Mucosa of gallbladder (tissue), 1 donor: ENCODE data around the gene SPDYE3. TPM values are rescaled to one million over a fixed set of nuclear protein-coding genes. Genes with fewer than 3 reads are reported as not detected.
"Not testable (repeated sequence)": the region's sequence is repeated elsewhere in the genome, so short reads cannot be mapped to it uniquely, and the experiment has no call there.

Experiments
- DNase-seq: peaks from one replicate; pipeline ENCODE4 v3.0.0-alpha.2; 2020; ENCODE audit warnings: low spot score
- total RNA-seq: library from RNA; stranded (reverse); gene quantifications from one replicate; pipeline ENCODE4 v1.2.1, GENCODE V29; 2021
- donor health status: DM: no; HTN: no; CAD: no.

The SPDYE3 gene
- total RNA-seq, 1 donor from 2014 or later, result not detected

DNA sequence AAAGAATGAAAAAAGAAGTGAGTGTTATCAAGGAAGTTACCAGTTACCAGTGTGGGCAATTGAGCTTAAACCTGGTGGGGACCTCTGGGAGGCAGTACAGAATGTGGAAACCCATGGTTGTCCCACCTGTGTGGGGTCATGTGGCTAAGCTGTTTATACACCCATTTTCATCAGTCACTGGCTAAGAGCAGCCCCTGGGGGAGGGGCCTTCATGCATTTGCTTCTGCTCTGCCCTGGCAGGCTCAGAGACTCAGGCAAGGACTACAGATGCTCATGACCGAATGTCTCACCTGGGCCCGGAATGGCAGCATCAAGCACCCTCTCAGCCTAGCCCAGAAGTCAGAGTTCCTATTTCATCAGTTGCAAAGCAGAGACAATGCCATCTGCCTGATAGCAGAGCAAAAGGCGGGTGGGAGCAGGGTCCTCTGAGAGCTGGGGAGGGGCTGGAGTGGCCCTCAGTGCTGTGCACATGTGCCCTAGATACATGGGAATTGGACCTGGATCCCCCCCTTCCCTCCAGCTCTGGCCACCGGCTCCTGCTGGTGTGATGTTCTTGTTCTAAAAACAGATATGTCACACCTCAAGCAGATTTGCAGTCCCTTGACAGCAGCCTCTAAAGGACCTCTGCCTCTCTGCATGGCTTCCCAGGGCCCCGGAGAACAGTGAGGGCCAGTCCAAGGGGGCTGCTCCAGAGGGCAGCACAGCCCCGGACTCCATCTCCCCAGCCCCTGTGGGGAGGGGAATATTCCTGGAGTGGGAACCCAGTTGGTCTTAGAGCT, 20.1 kb upstream of the SPDYE3 start:
- DNase-seq, result not testable (repeated sequence)

DNA sequence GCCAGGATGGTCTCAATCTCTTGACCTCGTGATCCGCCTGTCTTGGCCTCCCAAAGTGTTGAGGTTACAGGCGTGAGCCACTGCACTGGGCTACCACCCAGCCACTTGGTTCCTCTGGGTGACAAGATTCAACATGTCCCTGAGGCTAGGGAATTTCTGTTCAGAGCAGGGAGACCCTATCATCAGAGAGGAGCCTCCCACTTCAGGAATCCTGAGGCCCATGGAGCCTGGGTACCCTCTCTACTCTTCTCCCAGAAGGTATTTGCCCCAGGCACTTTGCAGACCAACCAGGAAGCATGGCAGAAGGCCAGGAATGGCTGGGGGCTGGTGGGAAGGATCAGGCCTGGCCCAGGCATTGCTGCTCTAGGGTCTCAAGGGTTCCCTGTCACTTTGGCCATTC, 19.2 kb upstream of the SPDYE3 start:
- DNase-seq, result not testable (repeated sequence)

DNA sequence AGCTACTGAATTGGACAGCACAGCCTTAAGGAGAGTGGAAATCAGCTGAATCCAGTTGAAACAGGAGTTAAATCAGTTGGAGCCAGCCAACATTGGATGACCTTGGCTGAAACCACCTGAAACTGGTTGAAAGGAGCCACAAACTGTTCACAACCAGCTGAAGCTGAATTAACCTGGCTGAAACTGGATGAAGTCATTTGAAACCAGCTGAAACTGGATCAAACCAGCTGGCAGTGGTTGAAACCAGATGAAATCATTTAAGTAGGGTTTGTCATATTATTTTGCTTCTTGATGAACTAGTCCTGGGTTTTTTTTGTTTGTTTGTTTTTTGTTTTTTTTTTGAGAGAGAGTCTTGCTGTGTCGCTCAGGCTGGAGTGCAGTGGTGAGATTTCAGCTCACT, 15.3 kb upstream of the SPDYE3 start:
- DNase-seq, result not testable (repeated sequence)

DNA sequence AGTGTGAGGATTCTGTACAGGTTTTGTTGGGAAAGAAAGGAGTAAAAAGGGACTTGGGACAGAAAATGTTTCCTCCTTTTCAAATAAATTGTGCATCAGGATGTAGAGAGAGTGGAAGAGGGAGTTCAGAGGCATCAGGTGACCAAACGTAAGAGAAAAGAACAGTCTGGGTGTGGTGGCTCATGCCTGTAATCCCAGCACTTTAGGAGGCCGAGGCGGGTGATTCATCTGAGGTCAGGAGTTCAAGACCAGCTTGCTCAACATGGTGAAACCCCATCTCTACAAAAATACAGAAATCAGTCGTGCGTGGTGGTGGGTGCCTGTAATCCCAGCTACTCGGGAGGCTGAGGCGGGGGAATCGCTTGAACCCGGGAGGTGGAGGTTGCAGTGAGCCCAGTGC, 12.2 kb upstream of the SPDYE3 start:
- not testable (repeated sequence) for DNase-seq

DNA sequence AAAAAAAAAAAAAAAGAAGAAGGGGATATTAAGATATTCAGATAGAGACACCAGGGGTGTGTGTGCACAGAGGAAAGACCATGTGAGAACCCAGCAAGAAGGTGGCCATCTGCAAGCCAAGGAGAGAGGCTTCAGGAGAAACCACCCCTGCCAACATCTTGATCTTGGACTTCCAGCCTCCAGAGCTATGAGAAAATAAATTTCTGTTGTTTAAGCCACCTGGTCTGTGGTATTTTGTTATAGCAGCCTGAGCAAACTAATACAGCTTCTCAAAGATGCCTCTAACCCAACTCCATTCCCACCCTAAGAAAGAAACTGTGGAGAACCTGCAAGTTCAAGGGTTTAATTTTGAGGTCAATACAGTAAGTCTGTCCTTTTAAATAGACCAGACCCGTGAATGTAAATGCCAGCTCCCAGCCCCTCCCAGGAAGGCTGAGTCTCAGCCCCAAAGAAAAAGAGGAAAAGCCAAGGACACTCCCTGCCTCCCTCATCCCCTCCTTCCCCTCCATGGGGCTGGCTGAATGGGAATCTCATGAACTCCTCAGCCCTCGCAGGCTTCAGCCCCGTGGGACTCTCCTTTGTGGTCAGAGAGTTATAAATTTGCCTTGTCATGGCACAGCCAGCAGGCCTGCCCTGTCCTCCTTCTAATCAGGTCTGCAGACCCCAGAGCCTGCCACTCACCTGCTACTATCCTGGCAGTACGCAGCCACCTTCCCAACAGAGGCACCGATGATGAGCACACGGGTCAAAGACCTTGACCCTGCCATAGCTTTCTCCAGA, 9.5 kb upstream of the SPDYE3 start:
- not testable (repeated sequence) for DNase-seq

DNA sequence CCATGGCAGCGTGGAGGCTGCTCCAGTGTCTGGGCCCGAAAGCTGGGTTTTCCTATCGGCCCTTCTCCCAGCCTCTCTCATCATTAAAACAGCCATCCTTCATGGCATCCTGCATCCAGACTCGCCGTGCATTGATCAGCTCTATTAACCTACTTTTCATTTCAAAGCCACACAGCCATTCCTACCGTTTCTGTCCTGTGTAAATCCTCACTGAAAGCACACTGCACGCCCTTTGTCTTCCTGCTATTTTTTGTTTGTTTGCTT, 8.9 kb upstream of the SPDYE3 start:
- DNase-seq, result not testable (repeated sequence)

DNA sequence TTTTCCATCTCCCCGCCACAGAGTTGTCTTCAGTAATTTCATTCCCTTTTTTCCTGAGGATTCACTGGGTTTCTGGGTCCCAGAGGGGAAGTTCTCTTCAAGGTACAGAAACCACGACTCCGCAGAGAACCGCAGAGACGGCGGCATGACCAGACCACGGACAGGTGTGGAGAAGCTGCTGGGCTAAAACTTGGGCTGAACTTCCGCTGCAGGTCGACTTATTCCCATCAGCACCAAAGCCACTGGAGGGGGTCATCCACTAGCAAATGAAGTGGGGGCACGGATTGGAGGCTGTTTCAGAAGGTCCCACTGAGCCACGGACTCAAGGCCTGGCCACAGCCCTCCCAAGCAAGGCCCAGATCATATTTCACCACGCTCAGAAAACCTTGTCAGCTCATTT, 3.0 kb upstream of the SPDYE3 start:
- DNase-seq, result not testable (repeated sequence)

DNA sequence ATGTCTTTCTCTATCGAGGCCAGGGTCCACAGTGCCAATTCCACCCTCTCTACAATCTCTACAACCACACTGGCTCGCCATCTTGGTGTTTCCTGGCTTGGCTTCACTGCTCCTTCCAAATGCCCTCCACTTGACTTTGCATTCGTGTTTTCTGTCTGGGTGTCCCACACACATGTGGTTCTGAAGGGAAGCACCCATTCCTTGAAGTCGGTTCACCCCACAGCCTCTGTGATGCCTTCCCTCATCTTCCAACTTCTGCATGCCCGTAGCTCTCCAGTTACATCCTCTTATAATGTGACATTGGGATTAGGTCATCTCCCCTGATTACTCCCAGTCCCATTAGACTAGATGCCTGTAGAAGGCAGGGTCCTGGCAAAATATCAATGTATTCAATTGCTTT, 10.8 kb downstream of the SPDYE3 start:
- not testable (repeated sequence) for DNase-seq

DNA sequence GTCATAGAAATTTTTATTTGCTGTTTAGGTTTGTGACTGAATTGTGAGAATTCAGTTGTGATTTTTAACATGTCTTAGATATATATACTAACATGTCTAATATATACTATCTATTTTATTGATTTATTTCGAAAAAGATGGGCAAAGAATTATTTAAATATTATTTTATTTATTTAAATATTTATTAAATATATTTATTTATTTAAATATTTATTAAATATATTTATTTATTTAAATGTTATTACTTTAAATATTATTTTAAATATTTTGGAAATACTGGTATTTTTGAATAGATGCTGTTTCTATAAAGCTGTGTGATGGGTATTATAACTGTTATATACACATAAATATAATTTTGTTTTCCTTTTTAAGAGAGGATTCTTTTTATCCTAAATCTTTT, 14.1 kb downstream of the SPDYE3 start:
- not testable (repeated sequence) for DNase-seq

DNA sequence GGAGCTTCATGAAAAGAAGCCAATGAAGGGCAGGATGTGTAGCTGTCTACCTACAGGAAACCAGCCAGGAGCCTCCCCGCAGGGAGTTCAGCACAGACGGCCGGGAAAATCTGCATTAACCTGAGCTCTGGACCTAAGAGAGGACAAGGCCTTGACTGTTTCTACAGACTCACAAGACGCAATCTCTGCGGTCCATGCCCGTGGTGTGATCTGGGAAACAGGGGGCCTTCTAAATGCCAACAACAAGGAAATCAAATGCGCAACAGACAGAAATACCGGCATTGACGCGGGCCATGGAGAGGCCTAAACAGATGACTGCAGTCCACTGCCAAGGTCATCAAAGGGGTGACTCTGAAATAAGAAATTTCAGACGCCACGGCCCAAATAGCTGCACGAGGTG, 16.7 kb downstream of the SPDYE3 start:
- DNase-seq, result not testable (repeated sequence)

DNA sequence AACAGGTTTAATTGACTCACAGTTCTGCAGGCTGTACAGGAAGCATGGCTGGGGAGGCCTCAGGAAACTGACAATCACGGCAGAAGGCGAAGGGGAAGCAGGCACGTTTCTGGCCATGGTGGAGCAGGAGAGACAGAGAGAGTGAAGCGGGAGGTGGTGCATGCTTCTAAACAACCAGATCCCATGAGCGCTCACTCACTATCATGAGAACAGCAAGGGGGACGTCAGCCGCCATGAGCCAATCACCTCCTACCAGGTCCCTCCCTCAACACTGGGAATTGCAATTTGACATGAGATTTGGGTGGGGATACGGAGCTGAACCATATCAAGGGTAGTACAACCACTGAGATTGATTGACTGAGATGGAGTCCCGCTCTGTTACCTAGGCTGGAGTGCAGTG, 18.2 kb downstream of the SPDYE3 start:
- not testable (repeated sequence) for DNase-seq

DNA sequence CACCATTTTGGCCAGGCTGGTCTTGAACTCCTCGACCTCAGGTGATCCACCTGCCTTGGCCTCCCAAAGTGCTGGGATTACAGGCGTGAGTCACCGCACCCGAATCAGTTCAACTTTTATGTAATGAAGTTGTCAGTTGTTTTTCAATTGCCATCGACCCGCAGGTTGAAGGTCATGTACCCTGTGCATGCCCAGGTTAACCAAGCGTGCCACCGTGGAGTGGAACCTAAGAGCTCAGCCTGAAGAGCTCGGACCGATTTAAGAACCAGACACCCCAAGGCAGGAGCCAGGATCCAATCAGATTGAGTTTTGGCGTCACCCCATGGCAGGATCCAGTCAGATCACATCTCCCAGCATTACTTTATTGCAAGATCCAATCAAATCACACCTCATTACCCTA, 19.4 kb downstream of the SPDYE3 start:
- DNase-seq, result not testable (repeated sequence)

DNA sequence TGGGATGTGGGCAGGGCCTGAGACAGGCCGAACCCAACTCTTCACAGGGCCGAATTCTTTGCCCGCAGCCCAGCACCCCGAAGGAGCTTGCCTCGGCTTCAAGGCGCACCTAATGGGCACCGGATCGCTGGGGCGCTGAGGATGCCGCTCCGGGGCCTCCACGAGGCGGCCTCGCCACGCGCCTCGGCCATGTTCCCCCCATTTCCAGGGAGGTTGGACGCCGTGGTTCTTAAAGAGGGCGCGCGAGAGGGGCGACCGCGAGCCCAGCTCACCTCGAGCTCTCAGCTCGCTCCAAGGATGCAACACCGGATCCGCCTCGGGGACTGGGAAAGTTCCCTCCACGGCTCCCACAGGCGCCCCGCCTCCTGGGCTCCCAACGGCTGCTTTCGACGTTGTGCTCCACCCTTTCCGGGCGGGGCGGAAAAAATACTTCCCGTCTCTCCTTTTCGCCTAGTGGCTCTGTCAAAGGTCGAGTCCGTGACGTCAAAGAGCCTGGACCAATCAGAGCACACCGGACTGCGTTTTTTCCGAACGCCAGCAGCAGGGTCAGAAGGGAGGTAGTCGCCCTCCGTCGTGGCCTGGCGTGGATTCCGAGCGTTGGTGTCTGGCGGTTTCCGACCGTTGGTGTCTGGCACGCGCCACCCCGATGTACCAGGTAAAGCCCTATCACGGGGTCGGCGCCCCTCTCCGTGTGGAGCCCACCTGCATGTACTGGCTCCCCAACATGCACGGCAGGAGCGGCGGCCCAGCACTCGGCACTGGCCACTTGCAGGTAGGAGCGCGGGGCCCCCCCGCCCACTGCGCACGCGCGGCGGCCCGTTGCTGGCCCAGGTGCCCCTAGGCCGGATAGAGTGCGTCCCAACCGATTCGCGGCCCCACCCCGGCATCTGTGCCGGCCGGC, 28.3 kb downstream of the SPDYE3 start:
- peak; percentile 93 for DNase-seq

DNA sequence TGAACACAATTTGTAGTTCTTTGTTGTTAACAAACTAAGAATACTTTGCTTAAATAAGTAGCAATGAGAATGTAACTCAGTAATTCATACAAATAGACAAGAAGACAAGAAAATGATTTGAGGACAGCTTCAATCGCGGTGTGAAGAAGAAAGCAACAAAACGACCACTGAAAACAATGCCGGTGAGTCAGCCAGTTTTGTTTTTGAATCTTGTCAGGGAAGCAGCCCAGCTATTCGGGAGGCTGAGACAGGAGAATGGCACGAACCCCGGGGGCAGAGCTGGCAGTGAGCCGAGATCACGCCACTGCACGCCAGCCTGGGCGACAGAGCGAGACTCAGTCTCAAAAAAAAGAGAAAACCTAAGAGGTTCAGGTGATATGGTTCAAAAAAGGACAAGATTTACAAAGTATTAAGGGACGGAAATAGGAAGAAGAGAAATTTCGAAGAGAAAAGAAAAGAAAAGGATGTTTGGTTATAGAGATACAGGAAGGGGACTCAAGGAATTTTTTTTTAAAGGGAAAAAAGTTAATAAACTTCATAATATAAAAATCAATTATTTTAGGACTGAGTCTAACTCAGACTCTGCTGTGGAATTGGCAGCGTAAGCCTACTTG, 30.7 kb downstream of the SPDYE3 start:
- not testable (repeated sequence) for DNase-seq

DNA sequence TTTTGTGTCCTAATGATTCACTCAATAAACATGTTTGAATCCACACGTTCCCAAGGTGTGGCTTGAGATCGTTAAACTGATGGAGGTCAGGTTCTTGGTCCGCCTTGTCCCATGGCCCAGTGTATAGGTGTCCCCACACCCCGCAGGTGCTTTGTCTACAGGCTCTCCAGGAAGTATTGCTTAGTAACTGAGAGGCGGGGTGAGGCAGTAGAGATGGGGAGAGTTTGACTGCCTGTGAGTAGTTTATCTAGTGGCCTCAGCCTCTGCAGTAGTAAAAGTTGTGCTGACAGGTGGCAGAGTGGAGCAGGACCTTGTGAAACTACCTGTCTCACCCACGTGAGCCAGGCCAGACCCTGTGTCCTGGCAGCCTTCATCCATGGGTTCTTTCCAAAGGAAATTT, 33.8 kb downstream of the SPDYE3 start:
- peak; percentile 48 for DNase-seq

DNA sequence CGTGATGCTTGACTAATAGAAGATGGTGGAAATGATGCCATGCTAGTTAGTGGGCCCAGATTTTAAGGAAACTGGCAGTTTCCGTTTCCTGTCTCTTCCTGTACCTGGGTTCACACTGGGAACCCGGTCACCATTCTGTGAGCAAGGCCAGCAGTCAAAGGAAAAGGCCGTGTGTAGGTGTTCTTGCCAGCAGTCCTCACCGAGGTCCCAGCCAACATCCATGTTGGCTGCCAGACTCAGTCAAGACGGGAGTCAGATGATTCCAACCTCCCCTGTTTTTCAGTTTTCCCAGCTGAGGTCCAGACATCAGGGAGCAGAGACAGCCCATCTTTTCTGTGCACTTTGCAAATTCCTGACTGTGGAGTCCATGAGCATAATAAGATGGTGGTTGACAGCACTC, 35.3 kb downstream of the SPDYE3 start:
- no peak for DNase-seq

DNA sequence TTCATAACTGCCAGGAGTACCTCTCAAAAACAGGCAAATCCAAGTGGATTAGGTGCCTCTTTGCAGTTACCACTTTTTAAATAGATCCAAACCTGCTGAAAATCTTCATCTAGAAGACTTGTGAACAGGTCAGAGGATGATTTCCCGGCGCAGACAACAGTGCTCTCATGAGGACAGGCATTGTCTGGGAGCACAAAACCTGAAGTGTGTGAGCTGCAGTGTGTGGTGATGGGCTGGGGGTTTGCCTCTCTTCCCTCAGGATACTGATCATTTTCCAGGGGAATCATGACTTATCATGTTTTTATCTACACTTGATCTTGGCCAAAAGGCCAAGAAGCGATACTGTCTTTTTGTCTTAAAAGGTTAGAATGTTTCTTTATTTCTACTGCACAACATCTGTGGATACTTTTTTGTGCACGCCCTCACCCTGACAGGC, 36.6 kb downstream of the SPDYE3 start:
- DNase-seq, result not testable (repeated sequence)

DNA sequence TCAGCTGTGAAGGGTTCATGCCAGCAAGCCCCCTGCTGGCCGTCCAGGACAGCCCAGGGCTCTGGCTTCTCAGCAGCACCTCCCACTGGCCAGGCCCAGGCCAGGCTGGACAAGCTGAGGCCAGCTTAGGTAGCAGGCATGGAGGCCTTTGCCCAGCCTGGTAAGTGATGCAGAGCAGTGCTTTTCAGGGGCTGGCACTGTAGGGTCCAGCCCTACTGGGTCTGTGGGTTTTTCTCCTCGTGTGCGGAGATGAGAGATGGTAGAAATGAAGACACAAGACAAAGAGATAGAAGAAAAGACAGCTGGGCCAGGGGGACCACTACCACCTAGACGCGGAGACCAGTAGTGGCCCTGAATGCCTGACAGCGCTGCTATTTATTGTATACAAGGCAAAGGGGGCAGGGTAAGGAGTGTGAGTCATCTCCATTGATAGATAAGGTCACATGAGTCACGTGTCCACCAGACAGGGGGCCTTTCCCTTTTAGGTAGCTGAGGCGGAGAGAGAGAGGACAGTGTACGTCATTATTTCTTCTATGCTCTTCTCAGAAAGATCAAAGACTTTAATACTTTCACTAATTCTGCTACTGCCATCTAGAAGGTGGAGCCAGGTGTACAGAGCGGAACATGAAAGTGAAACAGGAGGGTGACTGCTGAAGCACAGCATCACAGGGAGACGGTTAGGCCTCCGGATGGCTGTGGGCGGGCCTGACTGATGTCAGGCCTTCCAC, 37.2 kb downstream of the SPDYE3 start:
- peak; percentile 65 for DNase-seq

DNA sequence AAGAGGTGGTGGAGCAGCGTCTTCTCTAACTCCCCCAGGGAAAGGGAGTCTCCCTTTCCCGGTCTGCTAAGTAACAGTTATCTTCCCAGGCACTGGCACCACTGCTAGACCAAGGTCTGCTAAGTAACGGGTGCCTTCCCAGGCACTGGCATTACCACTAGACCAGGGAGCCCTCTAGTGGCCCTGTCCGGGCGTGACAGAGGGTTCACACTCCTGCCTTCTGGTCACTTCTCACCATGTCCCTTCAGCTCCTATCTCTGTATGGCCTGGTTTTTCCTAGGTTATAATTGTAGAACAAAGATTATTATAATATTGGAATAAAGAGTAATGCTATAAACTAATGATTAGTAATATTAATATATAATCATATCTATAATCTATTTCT, 37.8 kb downstream of the SPDYE3 start:
- DNase-seq, result peak; percentile 84

DNA sequence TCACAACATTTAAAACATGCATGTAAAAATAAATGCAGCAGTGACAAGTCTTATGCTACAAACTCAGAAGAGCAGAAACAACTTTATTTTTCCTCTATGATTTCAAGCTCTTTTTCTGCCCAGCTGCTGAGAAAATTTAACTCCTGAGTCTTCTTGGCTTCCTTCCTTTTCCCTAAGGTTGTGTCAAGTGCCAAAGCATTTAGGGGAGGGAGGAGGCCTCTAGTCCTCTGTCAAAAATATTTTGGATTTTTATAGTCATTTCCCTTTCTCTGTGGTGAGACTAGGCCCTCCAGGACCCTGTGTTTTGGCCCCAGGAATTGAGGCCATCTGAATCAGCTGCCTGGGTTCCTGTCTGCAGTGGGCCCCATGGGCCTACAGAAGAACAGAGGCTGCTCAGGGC, 39.4 kb downstream of the SPDYE3 start:
- no peak for DNase-seq

DNA sequence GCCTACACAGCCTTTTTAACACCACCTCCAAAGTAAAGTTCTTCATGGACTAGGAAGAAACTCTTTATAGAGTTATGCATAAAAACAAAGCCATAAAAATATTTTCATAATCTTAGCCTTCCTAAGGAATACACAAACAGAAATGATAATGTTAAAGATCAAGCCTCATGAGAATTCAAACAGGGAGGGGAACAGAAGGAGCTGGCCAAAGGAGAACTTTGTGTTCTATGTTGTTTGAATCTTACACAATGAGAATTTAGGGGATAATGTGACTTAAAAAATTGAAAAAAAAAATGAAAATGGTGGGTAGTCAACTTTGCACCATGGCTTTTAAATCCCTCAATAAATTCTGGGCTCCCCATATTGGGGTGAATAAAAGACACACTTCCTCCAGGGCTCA, 41.3 kb downstream of the SPDYE3 start:
- no peak for DNase-seq
